Measurements from ENCODE around the gene ZNF467.

The ZNF467 gene

DNA sequence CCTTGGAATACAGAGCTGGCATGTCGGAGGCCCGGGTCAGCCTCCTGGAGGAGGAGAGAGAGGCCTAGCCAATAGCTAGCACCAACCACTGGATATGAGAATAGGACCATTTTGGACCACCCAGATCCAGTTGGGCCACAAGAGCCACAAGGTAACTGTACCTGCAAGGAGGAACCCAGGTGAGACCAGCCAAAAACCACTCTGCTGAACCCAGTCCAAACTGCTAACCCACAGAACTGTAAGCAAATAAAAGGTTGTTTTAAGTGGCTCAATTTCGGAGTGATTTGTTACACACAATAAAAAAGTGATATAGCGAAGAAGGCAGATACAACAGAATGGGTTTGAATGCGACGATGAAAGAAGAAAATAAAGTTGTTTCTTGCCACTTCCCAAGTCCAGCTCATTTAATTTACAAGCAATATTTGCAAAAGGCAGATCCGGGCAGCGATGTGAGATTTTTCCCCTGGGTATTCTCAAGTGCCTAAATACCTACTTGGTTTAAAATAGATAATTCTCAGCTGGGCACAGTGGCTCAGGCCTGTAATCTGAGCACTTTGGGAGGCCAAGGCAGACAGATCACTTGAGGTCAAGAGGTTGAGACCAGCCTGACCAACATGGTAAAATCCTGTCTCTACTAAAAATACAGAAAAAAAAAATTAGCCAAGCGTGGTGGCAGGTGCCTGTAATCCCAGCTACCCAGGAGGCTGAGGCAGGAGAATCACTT is 23.1 kb downstream of the ZNF467 start:
- no peak for DNase-seq (ENCODE audit: low read depth in 2 of 2)

DNA sequence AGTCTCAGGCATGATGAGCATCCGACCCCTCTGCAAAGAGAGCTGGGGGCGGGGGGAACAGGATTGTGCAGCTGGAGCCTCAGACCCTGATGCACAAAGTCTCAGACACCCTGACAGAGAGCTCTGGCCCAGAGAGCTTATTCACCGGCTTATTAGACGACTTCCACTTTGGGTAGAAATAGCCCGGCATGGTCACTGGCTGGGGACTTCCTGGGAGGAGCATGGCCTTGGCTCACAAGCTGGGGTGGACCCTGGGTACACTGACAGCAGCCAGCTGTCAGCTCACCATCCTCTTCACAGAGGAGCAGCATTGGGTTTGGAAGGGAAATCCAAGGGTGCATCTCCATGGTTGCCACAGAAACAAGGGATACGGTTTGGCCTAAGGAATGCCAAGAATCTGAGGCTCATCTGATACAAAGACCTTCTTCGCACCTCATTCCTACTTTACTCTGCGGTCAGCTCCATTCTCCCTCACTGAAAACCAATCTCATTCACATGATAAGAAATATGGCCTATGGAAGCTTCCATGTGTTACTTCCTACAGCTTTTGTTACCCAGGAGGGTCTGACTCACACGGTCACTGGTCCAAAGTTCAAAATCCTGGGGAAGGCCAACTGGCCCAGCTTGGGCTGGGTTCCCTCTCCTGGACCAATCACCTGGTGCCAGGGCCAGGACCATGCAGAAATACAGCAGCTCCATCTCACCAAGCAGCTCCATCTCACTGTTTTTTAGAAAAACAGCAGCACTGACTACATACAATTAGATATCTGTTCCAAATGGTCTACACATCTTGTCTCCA is 25.1 kb downstream of the ZNF467 start:
- no peak for DNase-seq (ENCODE audit: low read depth in 2 of 2)

DNA sequence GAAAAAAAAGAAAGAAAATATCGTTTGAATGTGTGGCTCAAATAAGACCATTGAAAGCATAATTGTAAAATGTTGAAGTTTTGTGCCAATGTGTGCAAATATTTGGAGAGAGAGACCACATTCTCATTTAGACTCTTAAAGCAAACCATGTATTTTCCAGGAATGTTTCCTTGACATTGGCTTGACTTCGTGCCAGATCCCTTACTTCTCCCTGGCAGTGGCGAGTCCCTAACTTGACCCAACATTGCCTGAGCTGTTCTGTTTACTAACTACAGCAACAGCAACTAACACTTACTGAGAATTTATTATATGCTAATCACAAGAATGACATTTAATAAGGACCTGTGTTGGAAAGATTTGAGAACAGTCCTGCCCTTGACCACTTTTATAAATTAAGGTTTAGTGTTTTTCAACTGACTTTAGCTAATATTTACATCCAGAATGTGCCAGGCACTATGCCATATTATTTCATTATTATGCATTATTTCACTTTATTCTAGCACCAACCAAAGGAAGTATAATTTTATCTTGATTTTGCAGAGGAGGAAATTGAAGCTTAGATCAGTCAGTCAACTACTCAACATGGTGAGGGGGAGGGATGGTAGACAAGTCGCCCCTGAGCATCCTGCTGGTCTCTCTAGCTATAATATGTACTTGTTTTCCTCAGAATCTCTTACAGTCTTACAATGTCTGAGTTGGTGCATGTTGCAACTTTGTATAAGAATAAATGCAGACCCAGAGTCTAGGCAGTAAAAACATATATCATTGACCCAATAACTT is 29.7 kb downstream of the ZNF467 start:
- no peak for DNase-seq (ENCODE audit: low read depth in 2 of 2)

- DNase-seq (ENCODE audit: low read depth in 2 of 2), result peak; percentile 51 to 56
Measured at GRCh38 chr7:149742075-149742701, 31.2 kb downstream of the ZNF467 start.

GRCh38 chr7:149741629-149742028 is 31.8 kb downstream of the ZNF467 start:
- no peak for DNase-seq (ENCODE audit: low read depth in 2 of 2)

GRCh38 chr7:149736478-149737360 is 36.7 kb downstream of the ZNF467 start:
- DNase-seq (ENCODE audit: low read depth in 2 of 2), result no peak

DNA sequence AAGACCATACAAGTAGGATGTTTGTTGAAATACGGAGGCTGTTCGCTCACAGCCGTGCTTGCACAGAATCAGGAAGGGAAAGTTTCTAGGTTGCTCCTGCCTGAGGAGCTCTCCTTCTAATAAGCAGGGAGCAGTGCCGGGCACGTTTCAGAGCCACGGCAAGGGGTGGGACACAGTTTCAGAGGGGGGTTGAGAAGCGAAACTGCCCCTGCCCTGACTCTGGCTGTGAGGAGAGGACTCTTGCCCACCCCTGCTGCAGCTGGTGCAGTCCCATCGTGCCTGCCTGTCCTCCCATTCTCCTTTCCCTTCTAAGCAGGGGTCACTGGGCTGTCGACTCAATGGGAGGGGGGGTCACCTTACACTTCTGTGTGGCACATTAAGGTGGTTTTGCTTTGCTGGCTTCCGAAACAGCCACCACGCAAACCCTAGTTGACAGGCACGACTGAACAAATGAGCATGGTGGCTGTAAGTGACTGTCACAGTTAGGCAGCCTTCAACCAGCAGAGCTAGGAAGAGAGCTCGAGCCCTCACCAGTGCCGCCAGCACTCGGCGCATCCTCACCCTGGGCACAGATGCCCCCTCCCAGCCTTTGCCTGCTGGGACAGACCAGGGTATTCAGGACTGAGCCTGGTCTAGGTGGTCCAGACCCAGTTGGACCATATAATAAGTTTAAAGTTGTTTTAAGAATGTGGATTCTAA is 37.5 kb downstream of the ZNF467 start:
- DNase-seq (ENCODE audit: low read depth in 2 of 2), result no peak

DNA sequence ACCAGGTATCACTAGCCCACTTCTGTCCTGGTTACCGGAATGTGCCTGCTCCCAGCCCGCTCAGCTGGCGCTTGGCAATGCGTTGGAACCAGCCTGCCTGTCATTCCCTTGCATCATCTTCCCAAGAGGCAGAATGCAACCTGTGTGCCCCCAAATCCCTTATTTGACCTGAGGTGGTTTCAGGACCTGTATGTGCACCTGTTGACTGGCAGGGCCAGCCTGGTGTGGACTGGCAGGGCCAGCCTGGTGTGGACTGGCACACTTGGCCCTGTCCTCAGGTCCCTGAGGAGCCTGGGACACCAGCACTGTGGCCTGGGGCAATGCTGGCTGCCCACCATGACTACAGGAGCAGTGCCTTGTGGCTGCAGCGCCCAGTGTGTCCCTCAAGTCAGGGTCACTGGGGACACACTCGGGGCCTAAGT is 38.2 kb downstream of the ZNF467 start:
- no peak for DNase-seq (ENCODE audit: low read depth in 2 of 2)

GRCh38 chr7:149734791-149735075 is 38.7 kb downstream of the ZNF467 start:
- DNase-seq (ENCODE audit: low read depth in 2 of 2), result no peak

GRCh38 chr7:149733924-149734790 is 39.2 kb downstream of the ZNF467 start:
- DNase-seq (ENCODE audit: low read depth in 2 of 2), result no peak

GRCh38 chr7:149733131-149733923 is 40.1 kb downstream of the ZNF467 start:
- DNase-seq (ENCODE audit: low read depth in 2 of 2), result no peak

- DNase-seq (ENCODE audit: low read depth in 2 of 2), result no peak
Measured at GRCh38 chr7:149732611-149733010, 40.8 kb downstream of the ZNF467 start.

- no peak for DNase-seq (ENCODE audit: low read depth in 2 of 2)
Measured at GRCh38 chr7:149732111-149732561, 41.3 kb downstream of the ZNF467 start.

DNA sequence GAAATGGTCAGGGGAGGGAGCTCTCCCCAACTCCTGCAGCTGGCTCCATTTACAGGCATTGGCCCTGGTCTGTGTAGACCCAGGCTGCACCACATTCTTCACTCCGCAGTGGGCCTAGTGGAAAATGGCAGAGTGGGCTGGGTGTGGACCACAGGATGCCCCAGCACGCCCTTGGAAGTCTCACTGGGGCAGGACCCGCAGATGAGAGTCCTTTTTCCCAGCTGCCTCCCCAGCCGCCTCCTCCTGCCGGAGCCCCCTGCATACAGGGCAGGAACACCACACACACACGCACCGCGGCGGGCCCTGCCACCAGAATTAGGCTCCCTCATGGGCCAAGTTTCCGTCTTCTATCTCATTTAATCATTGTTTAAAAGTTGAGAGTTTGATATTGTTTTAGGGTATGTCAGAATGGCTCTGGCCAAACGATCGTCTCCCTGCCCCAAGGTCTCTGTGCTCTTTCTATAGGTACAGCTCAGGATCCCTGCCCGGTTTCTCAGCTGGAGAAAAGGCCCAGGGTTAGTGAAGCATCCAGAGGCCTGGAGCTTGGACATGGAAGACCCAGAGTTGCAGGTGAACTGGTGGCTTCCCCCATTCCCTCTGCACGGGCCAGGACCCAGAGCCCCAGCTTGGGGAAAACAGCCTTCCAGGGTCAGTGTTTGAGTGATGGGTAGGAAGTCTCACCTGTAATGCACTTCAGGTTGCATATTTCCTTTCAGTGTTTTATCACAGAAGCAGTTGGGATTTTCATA is 42.0 kb downstream of the ZNF467 start:
- no peak for DNase-seq (ENCODE audit: low read depth in 2 of 2)

GRCh38 chr7:149729983-149730801 is 43.2 kb downstream of the ZNF467 start:
- no peak for DNase-seq (ENCODE audit: low read depth in 2 of 2)

DNA sequence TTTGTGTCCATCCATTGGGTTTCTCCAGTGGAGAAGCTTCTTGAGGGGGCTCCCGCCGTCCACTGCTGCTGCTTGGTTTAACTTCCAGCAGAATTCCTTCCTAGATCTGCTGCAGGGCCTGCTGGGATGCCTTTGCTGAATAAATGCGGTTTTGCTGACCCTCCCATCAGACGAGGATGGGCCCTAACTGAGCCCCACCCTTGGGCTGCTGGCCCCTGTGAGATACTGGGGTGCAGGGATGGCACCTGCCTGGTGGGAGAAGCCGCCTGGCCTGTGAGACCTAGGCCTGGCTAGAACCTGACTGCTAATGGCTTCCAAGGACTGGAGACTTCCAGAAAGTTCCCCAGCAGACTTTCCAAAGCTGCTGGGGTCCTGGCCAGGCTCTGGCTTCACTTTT is 43.8 kb downstream of the ZNF467 start:
- no peak for DNase-seq (ENCODE audit: low read depth in 2 of 2)
